B cell (primary cell): Measurements from ENCODE around the gene NATD1.

ENCODE experiments used
- CTCF ChIP-seq: fragments of 200-600 bp; IDR thresholded peaks from one replicate; pipeline ENCODE4 v1.8.0; 2022; ENCODE audit warnings: antibody characterized with exemption, mild to moderate bottlenecking
- EZH2 ChIP-seq: IDR thresholded peaks from 2 replicates; pipeline ENCODE4 v1.6.1; 2012; ENCODE audit warnings: borderline replicate concordance, low read depth, mild to moderate bottlenecking, moderate library complexity, low read length; ENCODE audit not compliant: insufficient read depth, poor library complexity, severe bottlenecking

- no peak for TF ChIP-seq CTCF
- no peak for TF ChIP-seq EZH2
Observed at GRCh38 chr17:21252289-21252795, 868 bp downstream of the NATD1 start.
